Adipose tissue (tissue), 3 donors: ENCODE measurements around the gene PLCL1. TPM values are rescaled to one million over a fixed set of nuclear protein-coding genes. Genes with fewer than 3 reads are reported as not detected.

Source experiments
- H3K27ac ChIP-seq: one replicate; pipeline ENCODE4 v1.5.1; 2013; ENCODE audit warnings: low read depth, low read length
- WGBS, 3 donors: extraction: QIAGEN DNeasy Blood & Tissue Kit; methylation state at CpG; one replicate each; pipeline ENCODE4 v1.1.7; 2013; 5-methylcytosine and 5-hydroxymethylcytosine counted together
- polyA plus RNA-seq, 3 donors: library from polyadenylated mRNA; stranded (reverse); fragments of 200-250 nt; gene quantifications; one replicate each; pipeline ENCODE4 v1.2.3, GENCODE V29; 2013
- donor health status: healthy with polysubstance abuse.
- donor health status: Bipolar disorder and iron deficiency.
- donor health status: healthy.

Gene PLCL1
- polyA plus RNA-seq, 3 donors = 0.39 to 2.3 (median 2.0) TPM

DNA sequence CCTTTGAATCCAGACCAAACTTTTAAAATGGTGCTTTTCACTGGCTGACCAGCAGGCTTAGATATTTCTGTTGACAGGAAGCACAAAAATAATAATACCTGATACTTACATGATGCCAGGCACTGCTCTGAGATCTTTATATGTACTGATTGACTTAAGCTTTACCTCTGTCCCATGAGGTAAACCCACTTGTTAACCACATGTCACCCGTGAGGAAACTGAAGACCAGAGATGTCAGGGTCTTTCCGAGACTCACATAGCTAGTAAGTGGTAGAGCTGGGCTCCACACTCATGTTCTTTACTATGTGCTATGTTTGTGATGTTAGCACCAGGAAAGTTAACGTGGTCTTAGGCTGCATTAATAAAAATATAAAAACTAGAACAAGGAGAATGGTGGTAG, 297.7 kb downstream of the PLCL1 start:
- WGBS, 3 donors = 87 to 97% (median 96%) methylated on average over 3 of the region's 3 CpGs
- no peak overlapping the region for H3K27ac ChIP-seq

DNA sequence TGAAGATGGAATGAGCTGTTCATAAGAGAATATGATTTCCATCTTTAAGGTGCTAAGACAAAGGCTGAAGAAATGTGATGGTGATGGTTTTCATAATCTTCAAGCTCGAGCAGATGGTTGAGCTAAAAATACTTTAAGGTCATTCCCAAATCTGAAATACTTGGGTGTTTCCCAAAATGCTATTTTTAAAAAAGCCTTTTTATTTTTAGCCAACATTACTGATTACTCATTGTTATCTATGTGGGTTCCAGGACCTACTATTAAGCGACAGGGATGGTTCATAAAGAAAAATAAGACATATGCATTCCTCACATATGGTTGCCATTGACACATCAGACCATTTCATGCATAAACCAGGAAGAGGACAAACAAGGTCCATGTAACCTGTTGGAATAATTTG, 298.5 kb downstream of the PLCL1 start:
- H3K27ac ChIP-seq = no peak overlapping the region
- WGBS, 3 donors = 52 to 71% (median 57%) methylated on average over 2 of the region's 2 CpGs

DNA sequence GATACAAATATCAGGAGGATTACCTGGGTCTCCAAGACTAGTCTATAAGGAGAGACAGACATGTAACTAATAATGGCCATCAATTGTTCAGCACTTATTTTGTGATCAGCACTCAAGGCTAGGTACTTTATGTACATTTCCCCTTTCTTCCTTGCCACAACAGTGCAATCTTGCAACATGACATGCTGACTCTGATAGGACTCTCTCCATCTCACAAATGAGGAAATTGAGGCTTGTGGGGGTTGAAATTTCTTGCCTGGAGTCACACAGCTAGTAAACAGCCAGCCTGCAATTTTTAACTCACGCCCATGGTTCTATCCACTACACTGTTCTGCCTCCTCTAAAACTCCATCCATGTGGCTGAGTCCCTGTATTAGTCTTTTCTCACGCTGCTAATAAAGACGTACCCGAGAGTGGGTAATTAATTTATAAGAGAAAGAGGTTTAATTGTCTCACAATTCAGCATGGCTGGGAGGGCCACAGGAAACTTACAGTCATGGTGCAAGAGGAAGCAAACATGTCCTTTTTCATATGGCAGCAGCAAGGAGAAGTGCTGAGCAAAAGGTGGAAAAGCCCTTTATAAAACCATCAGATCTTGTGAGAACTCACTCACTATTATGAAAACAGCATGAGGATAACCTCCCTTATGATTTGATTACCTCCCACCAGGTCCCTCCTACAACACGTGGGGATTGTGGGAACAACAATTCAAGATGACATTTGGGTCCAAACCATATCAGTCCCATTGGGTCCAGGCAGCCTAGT, 302.4 kb downstream of the PLCL1 start:
- H3K27ac ChIP-seq = no peak overlapping the region

DNA sequence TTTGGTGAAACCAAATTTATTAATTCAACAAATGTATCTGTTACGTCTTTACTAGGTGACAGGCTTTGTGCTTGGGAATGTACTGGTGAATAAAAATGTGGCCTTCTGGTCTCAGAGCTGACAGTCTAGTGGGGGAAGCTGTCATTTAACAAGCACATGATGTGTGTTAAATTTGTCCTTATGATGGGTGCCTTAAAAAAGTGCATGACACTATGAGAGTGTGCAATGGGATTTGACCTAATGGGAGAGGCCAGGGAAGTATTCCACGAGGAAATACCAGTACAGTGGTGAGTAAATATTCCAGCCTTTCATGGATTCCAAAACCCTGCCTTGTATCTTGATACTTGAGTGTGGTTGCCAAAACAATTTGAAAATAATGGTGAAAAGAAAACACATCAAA, 308.9 kb downstream of the PLCL1 start:
- 79 to 85% (median 79%) methylated on average over 2 of the region's 2 CpGs for WGBS, 3 donors
- no peak overlapping the region for H3K27ac ChIP-seq

More for the DNA sequence above, 302.4 kb downstream of the PLCL1 start:
- 68 to 86% (median 79%) methylated on average over 5 of the region's 5 CpGs for WGBS, 3 donors

DNA sequence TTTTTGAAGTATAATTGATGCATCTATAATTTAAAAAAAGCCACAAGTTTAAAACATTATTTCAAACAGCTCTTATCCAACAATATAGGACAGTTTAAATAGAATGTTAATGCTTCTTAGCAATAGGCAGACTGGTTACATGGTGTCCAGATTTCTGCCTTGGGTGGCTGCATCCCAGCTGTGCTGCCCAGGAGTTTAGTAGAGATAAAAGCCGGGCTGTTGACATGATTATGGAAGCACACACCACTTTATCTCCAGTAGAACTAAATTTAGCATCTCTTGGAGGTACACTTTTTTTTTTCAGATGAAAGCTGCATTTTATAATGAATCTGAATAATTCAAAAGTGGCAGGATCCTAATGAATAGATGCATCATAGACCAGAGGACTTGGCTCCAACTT, 309.7 kb downstream of the PLCL1 start:
- 33 to 87% (median 84%) methylated on average over 1 of the region's 1 CpG for WGBS, 3 donors
- no peak overlapping the region for H3K27ac ChIP-seq

DNA sequence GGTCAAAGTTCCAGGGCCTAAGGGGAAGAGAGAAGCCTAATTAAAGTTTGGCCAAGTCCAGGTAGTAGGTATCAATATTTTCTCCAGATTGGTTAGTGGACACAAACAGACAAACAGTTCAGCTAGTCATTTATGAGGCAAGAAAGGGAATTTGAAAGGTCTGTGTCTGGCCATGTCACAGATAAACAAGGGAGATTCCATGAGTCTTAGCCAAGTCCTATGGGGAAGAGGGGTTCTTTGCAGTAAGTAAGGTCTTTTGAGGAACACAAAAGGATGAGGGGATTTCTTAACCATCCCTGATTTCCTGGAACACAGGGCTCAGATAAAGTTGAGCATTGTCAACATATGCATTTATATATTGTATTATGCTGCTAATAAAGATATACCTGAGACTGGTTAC, 310.8 kb downstream of the PLCL1 start:
- H3K27ac ChIP-seq = no peak overlapping the region

DNA sequence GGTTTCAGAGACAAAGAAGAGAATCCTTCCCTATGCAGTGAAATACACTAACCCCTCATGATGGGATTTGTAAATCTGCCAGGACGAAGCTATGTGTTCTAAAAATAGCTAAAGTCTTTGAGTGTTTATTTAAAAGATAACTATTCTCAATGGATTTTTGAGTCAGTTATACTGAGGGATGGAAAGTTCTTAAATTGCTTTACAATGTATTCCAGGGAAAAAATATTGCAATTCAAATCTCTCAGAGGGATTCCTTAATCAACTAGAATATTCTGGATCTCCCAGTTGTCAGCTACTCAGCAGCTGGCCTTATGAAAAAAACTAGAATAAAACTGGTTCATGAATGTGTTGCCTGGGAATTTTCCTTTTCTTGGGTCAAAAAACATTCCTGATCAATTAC, 312.4 kb downstream of the PLCL1 start:
- no peak overlapping the region for H3K27ac ChIP-seq
- WGBS, 3 donors = 45 to 63% (median 59%) methylated on average over 1 of the region's 1 CpG

DNA sequence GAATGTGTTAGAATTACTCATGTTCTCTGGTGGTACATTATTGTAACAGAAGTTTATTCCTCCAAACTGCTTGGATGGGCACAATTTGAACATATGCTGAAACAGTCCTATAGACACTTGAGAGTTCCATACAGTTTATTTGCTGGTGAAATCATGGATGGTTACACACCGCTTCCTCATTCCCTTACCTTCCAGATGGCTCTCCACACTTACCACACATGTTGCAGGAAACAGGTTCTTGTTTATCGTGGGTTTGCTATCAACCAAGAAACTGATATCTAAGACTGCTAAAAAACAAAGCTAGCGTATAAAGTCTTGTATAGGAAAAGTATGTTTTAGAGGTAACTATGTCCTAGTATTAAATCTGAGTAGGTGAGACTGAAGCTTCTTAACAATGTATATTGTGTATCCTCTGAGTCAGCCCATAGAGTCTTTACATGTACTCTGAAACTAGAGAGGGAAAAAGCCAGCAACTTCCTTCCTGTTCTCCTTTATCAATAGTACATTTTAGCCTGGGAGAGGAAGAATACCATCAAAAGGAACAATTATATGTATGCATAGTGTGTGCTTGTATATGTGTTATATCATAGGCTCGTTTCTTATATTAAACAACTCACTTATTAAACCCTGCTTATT, 313.1 kb downstream of the PLCL1 start:
- 65 to 76% (median 73%) methylated on average over 4 of the region's 4 CpGs for WGBS, 3 donors
- no peak overlapping the region for H3K27ac ChIP-seq

DNA sequence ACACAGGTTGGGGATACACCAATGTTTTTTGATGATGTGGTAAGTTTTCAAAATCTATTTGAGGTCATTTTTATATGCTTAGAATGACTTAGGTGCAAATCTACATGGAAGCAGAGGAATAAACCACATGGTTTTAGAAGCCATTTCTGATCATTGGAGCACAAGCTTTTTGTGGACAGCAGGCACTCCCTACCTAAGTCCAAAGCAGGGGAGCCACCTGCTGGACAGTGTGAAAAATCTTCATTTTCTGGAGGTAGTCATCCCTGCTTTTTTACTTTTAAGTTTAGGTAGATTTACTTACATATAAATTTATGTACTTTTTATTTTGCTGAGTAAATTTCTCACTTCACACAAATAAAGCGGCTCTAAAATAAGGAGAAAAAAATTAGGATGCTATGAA, 323.2 kb downstream of the PLCL1 start:
- 63 to 89% (median 84%) methylated on average over 1 of the region's 1 CpG for WGBS, 3 donors
- no peak overlapping the region for H3K27ac ChIP-seq

DNA sequence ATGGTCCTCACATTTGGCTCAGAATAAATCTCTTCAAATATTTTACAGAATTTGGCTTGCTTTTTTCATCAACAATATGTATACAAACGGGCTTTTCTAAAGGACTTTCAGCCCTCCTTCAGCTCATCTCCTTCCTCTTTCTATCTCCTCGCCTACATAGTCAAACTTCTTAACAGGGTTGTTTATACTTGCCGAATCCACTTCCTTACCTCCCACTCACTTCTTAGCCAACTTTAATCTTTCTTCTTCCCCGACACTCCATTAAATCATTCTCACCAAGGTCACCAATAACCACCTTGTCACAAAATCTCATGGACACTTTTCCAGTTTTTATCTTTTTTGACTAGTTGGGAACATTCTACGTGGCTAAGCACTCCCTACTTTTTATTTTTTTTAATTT, 325.2 kb downstream of the PLCL1 start:
- H3K27ac ChIP-seq = no peak overlapping the region
- 47 to 79% (median 73%) methylated on average over 5 of the region's 5 CpGs for WGBS, 3 donors

DNA sequence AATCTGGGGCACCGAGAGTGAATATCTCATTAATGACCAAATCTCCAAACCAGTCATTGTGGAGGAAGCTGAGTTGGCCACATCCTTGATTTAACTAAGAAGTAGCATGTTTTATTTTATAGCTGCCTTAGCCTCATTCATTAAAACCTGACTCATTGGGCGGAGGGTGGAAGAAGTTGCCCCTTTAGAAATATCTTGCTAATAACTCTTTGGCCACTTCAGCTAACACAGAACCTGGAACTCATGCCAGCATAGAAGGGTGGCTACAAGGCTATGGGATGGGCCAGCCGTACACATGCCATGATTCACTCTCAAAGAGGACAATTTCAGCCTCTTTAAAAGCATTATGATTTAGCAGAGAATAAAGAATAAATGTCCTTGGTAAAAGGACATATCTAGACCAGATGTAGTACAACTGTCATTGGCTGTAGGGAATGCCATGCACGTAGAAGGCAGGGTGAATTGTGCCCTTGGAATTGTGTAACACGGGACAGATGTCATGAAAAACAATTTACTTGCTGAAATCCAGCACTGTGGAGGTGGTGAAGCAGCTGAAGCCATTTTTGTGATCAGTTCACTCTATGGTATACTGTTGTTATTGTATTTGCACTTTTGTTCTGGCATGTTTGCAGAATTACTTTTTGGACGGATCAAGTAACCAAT, 330.0 kb downstream of the PLCL1 start:
- no peak overlapping the region for H3K27ac ChIP-seq
- WGBS, 3 donors = 87 to 91% (median 90%) methylated on average over 6 of the region's 6 CpGs

DNA sequence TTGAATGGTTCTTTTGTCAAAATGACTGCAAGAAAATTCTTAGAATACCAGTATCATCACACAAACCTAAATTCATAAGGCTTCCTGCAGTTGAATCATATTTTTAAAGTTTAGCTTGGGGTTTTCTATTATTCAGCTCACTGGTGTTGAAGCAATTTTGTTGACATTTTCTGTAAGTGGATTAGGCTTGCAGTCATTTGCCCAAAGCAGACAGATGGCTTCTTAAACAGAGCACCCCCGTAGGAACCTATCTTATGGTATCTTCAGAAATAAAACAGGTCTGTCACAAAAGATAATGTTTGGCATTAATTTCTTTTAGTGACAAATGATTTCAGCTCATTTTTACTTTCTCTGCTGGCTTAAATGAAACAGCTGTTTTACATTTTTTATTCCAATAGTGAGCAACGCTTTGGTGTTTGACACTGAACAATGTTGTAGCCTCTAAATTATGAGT, 331.1 kb downstream of the PLCL1 start:
- 51 to 63% (median 52%) methylated on average over 2 of the region's 2 CpGs for WGBS, 3 donors
- no peak overlapping the region for H3K27ac ChIP-seq

DNA sequence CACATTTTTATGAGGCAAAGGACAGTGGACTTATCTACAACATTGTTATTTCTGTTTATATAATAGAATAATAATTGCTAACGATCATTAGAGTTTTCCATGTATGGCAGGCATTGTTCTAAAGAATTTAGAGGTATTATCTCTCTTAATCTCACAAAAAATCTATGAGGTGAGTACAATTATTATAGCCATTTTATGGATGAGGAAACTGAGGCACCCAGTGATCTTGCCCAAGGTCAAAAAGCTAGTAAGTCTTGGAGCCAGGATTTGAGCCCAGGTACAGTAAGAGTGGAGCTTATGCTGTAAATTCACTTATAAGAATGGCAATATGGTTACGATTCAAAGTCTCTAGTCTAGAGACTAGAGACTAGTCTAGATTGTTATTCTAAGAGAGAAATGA, 331.7 kb downstream of the PLCL1 start:
- H3K27ac ChIP-seq = no peak overlapping the region
- WGBS, 3 donors = 88 to 93% (median 91%) methylated on average over 2 of the region's 2 CpGs

DNA sequence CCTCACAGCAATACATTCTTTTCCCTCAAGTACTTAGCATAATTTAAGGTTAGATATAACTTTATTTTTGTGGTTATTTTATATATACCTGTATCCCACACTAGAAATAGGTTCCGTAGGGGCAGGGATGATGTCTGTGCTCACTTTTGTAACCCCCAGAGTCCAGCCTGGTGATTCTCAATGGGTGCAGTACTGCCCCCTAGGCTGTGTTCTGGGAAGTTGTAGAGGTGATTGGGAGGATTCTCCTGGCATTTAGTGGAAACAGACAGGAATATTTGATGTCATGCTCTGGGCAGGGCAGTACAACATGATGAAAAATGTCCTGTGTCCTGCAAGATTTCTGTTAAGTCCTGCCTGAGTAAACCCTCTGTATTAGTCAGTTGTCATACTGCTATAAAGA, 333.3 kb downstream of the PLCL1 start:
- H3K27ac ChIP-seq = no peak overlapping the region

DNA sequence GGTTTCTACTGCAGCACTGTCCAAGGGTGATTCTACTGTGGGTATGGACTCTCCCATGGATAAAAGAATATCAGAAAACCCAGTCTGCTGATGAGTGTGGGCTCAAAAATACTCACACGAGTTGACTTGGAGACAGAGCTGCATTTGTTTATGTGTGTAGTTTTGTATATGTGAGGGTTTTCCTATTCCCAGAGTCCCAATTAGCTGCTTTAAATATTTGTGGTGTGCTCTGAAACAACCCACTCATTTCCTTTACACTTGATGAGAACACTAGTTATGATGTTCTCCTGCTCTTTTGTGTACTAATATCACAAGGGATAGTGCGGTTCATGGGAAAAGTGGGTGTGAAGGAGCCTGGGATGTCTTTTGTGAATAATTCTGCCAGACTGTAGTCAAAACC, 337.3 kb downstream of the PLCL1 start:
- 84 to 86% (median 85%) methylated on average over 2 of the region's 2 CpGs for WGBS, 3 donors

More for the DNA sequence above, 333.3 kb downstream of the PLCL1 start:
- WGBS, 3 donors = 90 to 100% (median 95%) methylated on average over 1 of the region's 1 CpG

DNA sequence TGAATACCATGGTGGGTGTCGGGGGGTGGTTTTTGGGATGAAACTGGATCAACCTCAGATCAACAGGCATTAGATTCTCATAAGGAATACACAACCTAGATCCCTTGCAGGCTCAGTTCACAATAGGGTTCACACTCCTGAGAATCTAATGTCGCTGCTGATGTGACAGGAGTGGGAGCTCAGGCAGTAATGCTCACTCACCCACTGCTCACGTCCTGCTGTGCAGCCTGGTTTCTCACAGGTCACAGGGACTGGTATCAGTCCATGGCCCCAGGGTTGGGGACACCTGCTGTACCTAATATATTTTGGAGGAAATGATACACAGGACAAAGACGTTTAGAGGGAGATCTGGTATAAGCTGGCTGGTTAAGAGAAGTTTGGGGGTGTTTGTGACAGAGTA, 338.8 kb downstream of the PLCL1 start:
- WGBS, 3 donors = 74 to 85% (median 80%) methylated on average over 4 of the region's 4 CpGs
- H3K27ac ChIP-seq = no peak overlapping the region

More for the DNA sequence above, 337.3 kb downstream of the PLCL1 start:
- H3K27ac ChIP-seq = no peak overlapping the region

DNA sequence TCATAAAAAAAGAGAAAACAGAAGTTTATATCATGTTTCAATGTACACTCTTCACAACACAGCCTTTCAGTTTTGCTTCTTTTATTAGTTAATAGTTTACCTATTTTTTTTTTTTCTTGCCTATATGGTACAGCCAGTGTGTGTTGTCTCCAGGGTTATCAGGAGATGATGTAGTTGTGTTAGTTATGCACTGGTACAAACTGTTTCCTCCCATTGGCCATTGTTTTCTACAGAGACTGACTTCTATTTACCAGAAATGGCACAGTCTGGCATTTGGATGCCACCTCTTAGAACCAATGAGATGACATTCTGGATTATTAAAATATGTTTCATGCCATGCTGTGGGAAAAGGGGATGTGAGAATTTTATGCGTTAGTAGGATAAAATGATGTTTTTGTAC, 339.4 kb downstream of the PLCL1 start:
- no peak overlapping the region for H3K27ac ChIP-seq
- WGBS, 3 donors = 89 to 93% (median 92%) methylated on average over 1 of the region's 1 CpG

DNA sequence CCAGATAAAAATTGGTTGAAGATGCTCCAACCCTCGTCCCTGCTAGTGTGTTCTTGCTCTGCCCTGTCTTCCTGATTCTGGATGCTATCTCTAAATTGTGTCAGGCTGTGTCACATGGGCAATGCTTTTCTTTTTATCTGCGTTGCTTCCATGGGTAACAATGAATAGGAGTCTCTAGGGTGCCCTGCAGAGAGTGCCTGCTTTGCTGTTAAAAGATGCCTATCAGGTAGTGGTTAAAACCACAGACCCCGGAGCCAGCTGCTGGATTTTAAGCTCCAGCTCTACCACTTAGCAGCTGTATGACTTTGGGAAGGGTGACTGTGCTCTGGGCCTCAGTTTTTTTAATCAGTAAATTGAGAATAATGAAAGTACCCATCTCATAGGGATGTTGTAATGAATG, 340.3 kb downstream of the PLCL1 start:
- WGBS, 3 donors = 32 to 58% (median 48%) methylated on average over 3 of the region's 3 CpGs
- no peak overlapping the region for H3K27ac ChIP-seq

DNA sequence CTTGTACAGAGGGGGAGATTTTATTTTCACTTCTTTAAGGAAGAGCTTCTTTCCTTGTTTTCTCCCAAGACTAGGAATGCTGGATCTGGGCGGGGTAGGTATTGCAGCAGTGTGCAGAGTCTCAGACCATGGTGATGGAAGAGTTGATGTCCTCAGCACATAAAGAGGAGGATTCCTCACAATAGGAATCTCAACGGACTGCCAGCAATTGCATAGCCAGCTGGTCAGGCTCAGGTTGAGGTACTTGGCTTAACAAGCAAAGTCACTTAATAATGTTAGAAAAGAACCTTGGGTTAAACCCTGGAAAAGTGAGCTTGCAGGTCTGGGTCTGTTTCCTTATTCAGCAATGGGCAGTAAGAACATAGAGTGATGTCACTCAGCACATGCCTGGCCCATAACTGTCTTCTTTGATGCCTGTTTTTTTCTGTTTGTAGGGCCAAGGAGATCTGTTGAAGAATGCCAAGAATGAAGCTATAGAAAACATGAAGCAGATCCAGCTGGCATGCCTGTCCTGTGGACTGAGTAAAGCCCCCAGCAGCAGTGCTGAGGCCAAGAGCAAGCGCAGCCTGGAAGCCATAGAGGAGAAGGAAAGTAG, 342.1 kb downstream of the PLCL1 start:
- 76 to 91% (median 83%) methylated on average over 3 of the region's 3 CpGs for WGBS, 3 donors
- no peak overlapping the region for H3K27ac ChIP-seq
